Measurements from ENCODE around the gene MAP3K8. TPM values are rescaled to one million over a fixed set of nuclear protein-coding genes. Genes with fewer than 3 reads are reported as not detected.

Gene MAP3K8
- total and polyA plus RNA-seq, 9 of the 15 experiments (the other 6 are each of a cell fraction or from before 2014, with no cell fraction given), result 6.9 to 23.6 (median 13.6) TPM

DNA sequence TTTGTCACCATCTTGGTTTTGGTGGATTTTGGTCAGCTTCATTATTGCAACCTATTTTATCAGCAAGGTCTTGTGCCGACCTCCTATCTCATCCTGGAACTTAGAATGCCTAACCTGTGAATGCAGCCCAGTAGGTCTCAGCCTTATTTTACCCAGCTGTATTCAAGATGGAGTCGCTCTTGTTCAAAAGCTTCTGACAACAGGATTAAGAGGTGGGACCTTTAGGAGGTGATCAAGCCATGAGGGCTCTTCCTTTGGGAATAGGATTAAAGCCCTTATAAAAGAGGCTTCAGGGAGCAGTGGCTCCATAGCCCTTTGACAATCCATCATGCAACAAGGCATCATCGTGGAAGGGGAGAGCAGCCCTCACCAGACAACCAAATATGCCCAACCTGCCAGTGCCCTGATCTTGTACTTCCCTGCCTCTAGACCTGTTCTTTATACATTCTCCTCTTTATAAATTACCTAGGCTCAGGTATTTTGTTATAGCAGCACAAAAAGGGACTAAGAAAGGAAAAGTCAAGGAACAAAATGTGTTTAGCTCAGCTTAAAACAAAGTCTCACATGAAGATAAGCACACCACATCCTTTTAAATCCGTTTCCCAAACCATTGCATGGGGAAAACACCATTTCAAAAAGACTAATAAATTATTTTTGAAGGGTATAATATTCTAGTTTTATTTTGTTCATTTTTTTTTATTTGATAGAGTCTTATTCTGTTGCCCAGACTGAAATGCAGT, 8.5 kb upstream of the MAP3K8 start (continued):
- TF ChIP-seq, protein P1, sequence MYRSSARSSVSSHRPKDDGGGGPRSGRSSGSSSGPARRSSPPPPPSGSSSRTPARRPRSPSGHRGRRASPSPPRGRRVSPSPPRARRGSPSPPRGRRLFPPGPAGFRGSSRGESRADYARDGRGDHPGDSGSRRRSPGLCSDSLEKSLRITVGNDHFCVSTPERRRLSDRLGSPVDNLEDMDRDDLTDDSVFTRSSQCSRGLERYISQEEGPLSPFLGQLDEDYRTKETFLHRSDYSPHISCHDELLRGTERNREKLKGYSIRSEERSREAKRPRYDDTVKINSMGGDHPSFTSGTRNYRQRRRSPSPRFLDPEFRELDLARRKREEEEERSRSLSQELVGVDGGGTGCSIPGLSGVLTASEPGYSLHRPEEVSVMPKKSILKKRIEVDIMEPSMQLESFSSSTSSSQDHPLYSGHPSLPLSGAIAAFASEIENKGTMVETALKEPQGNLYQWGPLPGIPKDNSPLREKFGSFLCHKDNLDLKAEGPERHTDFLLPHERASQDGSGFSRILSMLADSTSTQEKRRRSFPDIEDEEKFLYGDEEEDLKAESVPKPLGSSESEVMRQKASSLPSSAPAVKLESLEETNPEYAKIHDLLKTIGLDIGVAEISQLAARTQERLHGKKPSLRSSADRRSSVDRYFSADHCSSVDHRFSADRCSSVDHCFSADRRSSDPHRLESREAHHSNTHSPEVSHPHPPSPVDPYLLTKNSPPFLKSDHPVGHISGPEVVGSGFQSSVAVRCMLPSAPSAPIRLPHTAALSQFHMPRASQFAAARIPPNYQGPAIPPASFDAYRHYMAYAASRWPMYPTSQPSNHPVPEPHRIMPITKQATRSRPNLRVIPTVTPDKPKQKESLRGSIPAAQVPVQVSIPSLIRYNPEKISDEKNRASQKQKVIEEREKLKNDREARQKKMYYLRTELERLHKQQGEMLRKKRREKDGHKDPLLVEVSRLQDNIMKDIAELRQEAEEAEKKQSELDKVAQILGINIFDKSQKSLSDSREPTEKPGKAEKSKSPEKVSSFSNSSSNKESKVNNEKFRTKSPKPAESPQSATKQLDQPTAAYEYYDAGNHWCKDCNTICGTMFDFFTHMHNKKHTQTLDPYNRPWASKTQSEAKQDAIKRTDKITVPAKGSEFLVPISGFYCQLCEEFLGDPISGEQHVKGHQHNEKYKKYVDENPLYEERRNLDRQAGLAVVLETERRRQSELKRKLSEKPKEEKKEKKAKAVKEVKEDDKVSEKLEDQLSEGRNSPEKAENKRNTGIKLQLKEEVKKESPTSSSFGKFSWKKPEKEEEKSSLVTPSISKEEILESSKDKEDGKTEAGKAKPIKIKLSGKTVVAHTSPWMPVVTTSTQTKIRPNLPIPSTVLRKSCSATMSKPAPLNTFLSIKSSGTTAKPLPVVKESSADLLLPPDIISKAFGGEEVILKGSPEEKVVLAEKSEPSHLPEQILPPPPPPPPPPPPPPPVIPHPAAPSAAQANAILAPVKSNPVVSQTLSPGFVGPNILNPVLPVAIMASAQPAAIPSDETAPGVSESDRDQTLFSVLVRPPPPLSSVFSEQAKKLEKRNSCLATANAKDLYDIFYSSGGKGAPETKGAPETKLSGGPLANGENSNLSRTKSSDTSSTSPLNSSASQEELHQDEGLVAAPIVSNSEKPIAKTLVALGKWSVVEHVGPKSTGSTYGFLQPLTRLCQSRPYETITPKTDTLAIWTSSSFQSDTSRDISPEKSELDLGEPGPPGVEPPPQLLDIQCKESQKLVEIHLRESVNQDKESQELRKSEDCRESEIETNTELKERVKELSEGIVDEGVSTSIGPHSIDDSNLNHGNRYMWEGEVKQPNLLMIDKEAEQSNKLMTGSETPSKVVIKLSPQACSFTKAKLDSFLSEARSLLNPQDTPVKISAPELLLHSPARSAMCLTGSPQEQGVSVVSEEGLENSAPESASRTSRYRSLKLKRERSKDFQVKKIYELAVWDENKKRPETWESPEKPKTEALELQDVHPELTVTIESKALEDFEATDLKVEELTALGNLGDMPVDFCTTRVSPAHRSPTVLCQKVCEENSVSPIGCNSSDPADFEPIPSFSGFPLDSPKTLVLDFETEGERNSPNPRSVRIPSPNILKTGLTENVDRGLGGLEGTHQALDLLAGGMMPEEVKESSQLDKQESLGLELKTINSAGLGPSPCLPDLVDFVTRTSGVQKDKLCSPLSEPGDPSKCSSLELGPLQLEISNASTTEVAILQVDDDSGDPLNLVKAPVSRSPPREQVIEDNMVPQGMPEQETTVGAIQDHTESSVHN (IDR thresholded peaks at IDR 0.05; ENCODE audit: borderline replicate concordance in 1 of 2, low read depth in 1 of 2), result no peak
- no peak for TF ChIP-seq MYC (IDR thresholded peaks at IDR 0.05; ENCODE audit: low read depth, low read length)
- no peak for TF ChIP-seq MYC (CRISPR knock-in tag; IDR thresholded peaks at IDR 0.05; ENCODE audit: borderline replicate concordance, low read depth)
- TF ChIP-seq ZNF133 (CRISPR knock-in tag; IDR thresholded peaks at IDR 0.05), result 0 out of 2 replicates have a peak, but pooled peaks have one; percentile 46
- TF ChIP-seq ZNF592 (IDR thresholded peaks at IDR 0.05), result peak; percentile 99
- TF ChIP-seq, protein P2, sequence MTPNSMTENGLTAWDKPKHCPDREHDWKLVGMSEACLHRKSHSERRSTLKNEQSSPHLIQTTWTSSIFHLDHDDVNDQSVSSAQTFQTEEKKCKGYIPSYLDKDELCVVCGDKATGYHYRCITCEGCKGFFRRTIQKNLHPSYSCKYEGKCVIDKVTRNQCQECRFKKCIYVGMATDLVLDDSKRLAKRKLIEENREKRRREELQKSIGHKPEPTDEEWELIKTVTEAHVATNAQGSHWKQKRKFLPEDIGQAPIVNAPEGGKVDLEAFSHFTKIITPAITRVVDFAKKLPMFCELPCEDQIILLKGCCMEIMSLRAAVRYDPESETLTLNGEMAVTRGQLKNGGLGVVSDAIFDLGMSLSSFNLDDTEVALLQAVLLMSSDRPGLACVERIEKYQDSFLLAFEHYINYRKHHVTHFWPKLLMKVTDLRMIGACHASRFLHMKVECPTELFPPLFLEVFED (CRISPR knock-in tag; conservative IDR thresholded peaks at IDR 0.05), result no peak
- TF ChIP-seq MTA2 (IDR thresholded peaks at IDR 0.05; ENCODE audit: low read depth), result no peak
- no peak for TF ChIP-seq CREBBP (IDR thresholded peaks at IDR 0.05; ENCODE audit: low read depth, low read length)
- TF ChIP-seq ZFP30 (CRISPR knock-in tag; IDR thresholded peaks at IDR 0.05; ENCODE audit: borderline replicate concordance), result no peak
- no peak for TF ChIP-seq ZNF778 (CRISPR knock-in tag; IDR thresholded peaks at IDR 0.05)
- no peak for TF ChIP-seq LCOR (CRISPR knock-in tag; IDR thresholded peaks at IDR 0.05)
- TF ChIP-seq NCOA1 (IDR thresholded peaks at IDR 0.05; ENCODE audit: low read depth), result no peak
- peak in 1 of 2 experiments; percentile 90; a peak in 2 of 4 replicates for TF ChIP-seq TEAD1 (CRISPR knock-in tag; IDR thresholded peaks at IDR 0.05)
